WTC11 (cell line): Measurements from ENCODE around the gene ASCC3. TPM values are rescaled to one million over a fixed set of nuclear protein-coding genes. Genes with fewer than 3 reads are reported as not detected.
A peak's percentile ranks its signal among the peaks of the same experiment; 100 is the strongest.

Experiments
- ATAC-seq: fragments of 200-7000 bp; cut with Tn5 transposase; 2 replicates; pipeline ENCODE4 v1.10.0; 2021; ENCODE audit warnings: mild to moderate bottlenecking, moderate library complexity
- CTCF ChIA-PET: fragments of 300-600 bp; sonication (Branson Sonifier 250); formaldehyde crosslinking; loops from one replicate; lab custom pipeline; 2021; ENCODE audit warnings: antibody characterized with exemption; lab: Charles Lee
- POLR2A ChIA-PET: fragments of 350-600 bp; sonication (Branson Sonifier 250); formaldehyde crosslinking; loops from one replicate; lab custom pipeline; 2021; ENCODE audit warnings: antibody characterized with exemption; lab: Charles Lee
- DNase-seq: peaks from one replicate; pipeline ENCODE4 v3.0.0; 2021; ENCODE audit warnings: low spot score
- H3K27ac Mint-ChIP-seq: 2 replicates; pipeline ENCODE4 v1.8.0; 2021; ENCODE audit warnings: mixed read lengths
- H3K27me3 Mint-ChIP-seq: 2 replicates; pipeline ENCODE4 v1.8.0; 2021; ENCODE audit warnings: low read depth, mild to moderate bottlenecking, moderate library complexity, mixed read lengths
- H3K36me3 Mint-ChIP-seq: 2 replicates; pipeline ENCODE4 v1.8.0; 2021; ENCODE audit warnings: mixed read lengths
- H3K4me1 Mint-ChIP-seq: 2 replicates; pipeline ENCODE4 v1.8.0; 2022; ENCODE audit warnings: mixed read lengths
- H3K4me3 Mint-ChIP-seq: 2 replicates; pipeline ENCODE4 v1.8.0; 2021; ENCODE audit warnings: mild to moderate bottlenecking, moderate library complexity, mixed read lengths
- H3K9me3 Mint-ChIP-seq: 2 replicates; pipeline ENCODE4 v1.8.0; 2021; ENCODE audit warnings: mixed read lengths
- AFF4 ChIP-seq: sonication (generic); formaldehyde crosslinking; IDR thresholded peaks from 2 replicates; pipeline ENCODE4 v1.8.1; 2023; ENCODE audit warnings: mild to moderate bottlenecking, missing genetic modification reagents, borderline replicate concordance
- ATF1 ChIP-seq: sonication (generic); formaldehyde crosslinking; IDR thresholded peaks from 2 replicates; pipeline ENCODE4 v1.8.1; 2023; ENCODE audit warnings: mild to moderate bottlenecking, moderate library complexity, missing genetic modification reagents
- CDX4 ChIP-seq: fragments of 250-450 bp; sonication (Bioruptor Pico); IDR thresholded peaks from 2 replicates; pipeline ENCODE4 v1.9.0; 2021; ENCODE audit warnings: moderate library complexity, mild to moderate bottlenecking, inconsistent platforms, borderline replicate concordance
- CREM ChIP-seq: sonication (generic); formaldehyde crosslinking; IDR thresholded peaks from 2 replicates; pipeline ENCODE4 v1.8.1; 2022; ENCODE audit warnings: mild to moderate bottlenecking, missing genetic modification reagents, moderate library complexity
- CTCF ChIP-seq: fragments of 200-600 bp; IDR thresholded peaks from 2 replicates; pipeline ENCODE4 v1.8.0; 2022; ENCODE audit warnings: antibody characterized with exemption
- E2F1 ChIP-seq: sonication (generic); formaldehyde crosslinking; IDR thresholded peaks from 2 replicates; pipeline ENCODE4 v1.8.0; 2022; ENCODE audit warnings: mild to moderate bottlenecking, missing genetic modification reagents
- ETV6 ChIP-seq: sonication (generic); formaldehyde crosslinking; IDR thresholded peaks from 2 replicates; pipeline ENCODE4 v1.8.1; 2022; ENCODE audit warnings: mild to moderate bottlenecking, missing genetic modification reagents
- FOXJ3 ChIP-seq: sonication (generic); formaldehyde crosslinking; IDR thresholded peaks from 2 replicates; pipeline ENCODE4 v1.9.0; 2021; ENCODE audit warnings: missing genetic modification reagents, mild to moderate bottlenecking, borderline replicate concordance
- FOXK1 ChIP-seq: sonication (generic); formaldehyde crosslinking; IDR thresholded peaks from 2 replicates; pipeline ENCODE4 v1.8.0; 2022; ENCODE audit warnings: mild to moderate bottlenecking, moderate library complexity, missing genetic modification reagents
- FOXP1 ChIP-seq: sonication (generic); formaldehyde crosslinking; IDR thresholded peaks from 2 replicates; pipeline ENCODE4 v1.8.0; 2022; ENCODE audit warnings: missing genetic modification reagents, mild to moderate bottlenecking, moderate library complexity, borderline replicate concordance
- GABPB1 ChIP-seq: sonication (generic); formaldehyde crosslinking; IDR thresholded peaks from 2 replicates; pipeline ENCODE4 v1.8.1; 2023; ENCODE audit warnings: mild to moderate bottlenecking, missing genetic modification reagents
- IRF1 ChIP-seq: sonication (generic); formaldehyde crosslinking; IDR thresholded peaks from 2 replicates; pipeline ENCODE4 v1.8.0; 2023; ENCODE audit warnings: missing genetic modification reagents
- JAZF1 ChIP-seq: fragments of 250-450 bp; sonication (Bioruptor Pico); IDR thresholded peaks from 2 replicates; pipeline ENCODE4 v1.9.0; 2021; ENCODE audit warnings: moderate library complexity, mild to moderate bottlenecking, inconsistent platforms
- MLX ChIP-seq: sonication (generic); formaldehyde crosslinking; IDR thresholded peaks from 2 replicates; pipeline ENCODE4 v1.8.1; 2023; ENCODE audit warnings: mild to moderate bottlenecking, missing genetic modification reagents, moderate library complexity
- MXD4 ChIP-seq: fragments of 250-450 bp; sonication (Bioruptor Pico); IDR thresholded peaks from 2 replicates; pipeline ENCODE4 v1.8.0; 2021; ENCODE audit warnings: mild to moderate bottlenecking, moderate library complexity, borderline replicate concordance
- NFATC4 ChIP-seq: fragments of 250-450 bp; sonication (Bioruptor Pico); IDR thresholded peaks from 2 replicates; pipeline ENCODE4 v1.9.0; 2021; ENCODE audit warnings: mild to moderate bottlenecking
- NR2C2 ChIP-seq: sonication (generic); formaldehyde crosslinking; IDR thresholded peaks from 2 replicates; pipeline ENCODE4 v1.8.0; 2022; ENCODE audit warnings: mild to moderate bottlenecking, missing genetic modification reagents
- OVOL2 ChIP-seq: fragments of 250-450 bp; sonication (Bioruptor Pico); IDR thresholded peaks from 2 replicates; pipeline ENCODE4 v1.9.0; 2021; ENCODE audit warnings: mild to moderate bottlenecking, borderline replicate concordance
- RELA ChIP-seq: sonication (generic); formaldehyde crosslinking; IDR thresholded peaks from 2 replicates; pipeline ENCODE4 v1.8.1; 2022; ENCODE audit warnings: missing genetic modification reagents, mild to moderate bottlenecking, borderline replicate concordance
- RORB ChIP-seq: fragments of 250-450 bp; sonication (Bioruptor Pico); IDR thresholded peaks from 2 replicates; pipeline ENCODE4 v1.9.0; 2021; ENCODE audit warnings: mild to moderate bottlenecking
- TEAD1 ChIP-seq: sonication (generic); formaldehyde crosslinking; IDR thresholded peaks from 2 replicates; pipeline ENCODE4 v1.8.0; 2022; ENCODE audit warnings: mild to moderate bottlenecking, missing genetic modification reagents
- ZNF263 ChIP-seq: sonication (generic); formaldehyde crosslinking; IDR thresholded peaks from 2 replicates; pipeline ENCODE4 v1.8.1; 2022; ENCODE audit warnings: low read depth, mild to moderate bottlenecking, moderate library complexity, missing genetic modification reagents
- ZNF416 ChIP-seq: fragments of 250-450 bp; sonication (Bioruptor Pico); IDR thresholded peaks from 2 replicates; pipeline ENCODE4 v1.9.0; 2021; ENCODE audit warnings: mild to moderate bottlenecking, inconsistent platforms
- total RNA-seq: library from RNA; stranded (reverse); gene quantifications from 3 replicates; pipeline ENCODE4 v1.2.3, GENCODE V29; 2021

The ASCC3 gene
- total RNA-seq, 1 experiment from 2014 or later, result 80.7 TPM

- no peak overlapping the region for H3K27ac Mint-ChIP-seq
- no peak overlapping the region for H3K4me3 Mint-ChIP-seq
- H3K9me3 Mint-ChIP-seq, result peaks cover 25% of the 10 kb centered on the region
- peaks cover 13% of the 10 kb centered on the region for H3K4me1 Mint-ChIP-seq
- H3K36me3 Mint-ChIP-seq, result no peaks in the 10 kb centered on the region; the same call in 1 of the 2 replicates
- H3K27me3 Mint-ChIP-seq, result no peaks in the 10 kb centered on the region
- TF ChIP-seq CREM (CRISPR knock-in tag) (no peak), ETV6 (CRISPR knock-in tag) (no peak), CDX4 (no peak), TEAD1 (CRISPR knock-in tag) (no peak), FOXP1 (CRISPR knock-in tag) (no peak), RORB (CRISPR knock-in tag) (no peak)
- DNase-seq, result no peak
- peak; percentile 53; the same call in 1 of the 2 replicates for ATAC-seq
- ChIA-PET POLR2A (no interaction called here), CTCF (interaction anchor here (0.7 to 1.5 kb wide), 5 partner anchors 9 to 798 kb away, joined by 3 to 8 read pairs (median 3); no protein-coding TSS in a partner anchor)
Observed at GRCh38 chr6:100905067-100905466, 23.9 kb upstream of the ASCC3 start.

GRCh38 chr6:100904316-100904715 lies 23.2 kb upstream of the ASCC3 start:
- H3K4me1 Mint-ChIP-seq, result peaks cover 13% of the 10 kb centered on the region
- no peak overlapping the region for H3K4me3 Mint-ChIP-seq
- peaks cover 4% of the 10 kb centered on the region for H3K36me3 Mint-ChIP-seq
- POLR2A ChIA-PET, result no interaction called here
- DNase-seq, result no peak
- no peak for ATAC-seq
- H3K27me3 Mint-ChIP-seq, result no peaks in the 10 kb centered on the region
- CTCF ChIA-PET, result interaction anchor here (0.7 to 1.5 kb wide), 2 partner anchors 10 to 280 kb away, joined by 3 to 8 read pairs; no protein-coding TSS in a partner anchor
- TF ChIP-seq NFATC4 (CRISPR knock-in tag) (no peak), GABPB1 (no peak), JAZF1 (CRISPR knock-in tag) (no peak), FOXK1 (CRISPR knock-in tag) (no peak), MXD4 (CRISPR knock-in tag) (no peak), ATF1 (no peak), MLX (CRISPR knock-in tag) (no peak), FOXJ3 (CRISPR knock-in tag) (no peak), E2F1 (CRISPR knock-in tag) (no peak), ZNF263 (CRISPR knock-in tag) (no peak), ZNF416 (CRISPR knock-in tag) (no peak), AFF4 (no peak), NR2C2 (CRISPR knock-in tag) (no peak), RELA (CRISPR knock-in tag) (no peak), OVOL2 (CRISPR knock-in tag) (no peak), IRF1 (no peak), CTCF (no peak)
- no peak overlapping the region for H3K27ac Mint-ChIP-seq
- peaks cover 29% of the 10 kb centered on the region for H3K9me3 Mint-ChIP-seq
